NCI-H2196 treated with DMSO at 0.1 percent for 48 hours (cell line): ENCODE data around the gene SDCCAG8.

Experiments
- DNase-seq: peaks from one replicate; lab custom pipeline; 2025; ENCODE audit not compliant: unreplicated experiment; lab: John Stamatoyannopoulos, UW

Gene SDCCAG8

DNA sequence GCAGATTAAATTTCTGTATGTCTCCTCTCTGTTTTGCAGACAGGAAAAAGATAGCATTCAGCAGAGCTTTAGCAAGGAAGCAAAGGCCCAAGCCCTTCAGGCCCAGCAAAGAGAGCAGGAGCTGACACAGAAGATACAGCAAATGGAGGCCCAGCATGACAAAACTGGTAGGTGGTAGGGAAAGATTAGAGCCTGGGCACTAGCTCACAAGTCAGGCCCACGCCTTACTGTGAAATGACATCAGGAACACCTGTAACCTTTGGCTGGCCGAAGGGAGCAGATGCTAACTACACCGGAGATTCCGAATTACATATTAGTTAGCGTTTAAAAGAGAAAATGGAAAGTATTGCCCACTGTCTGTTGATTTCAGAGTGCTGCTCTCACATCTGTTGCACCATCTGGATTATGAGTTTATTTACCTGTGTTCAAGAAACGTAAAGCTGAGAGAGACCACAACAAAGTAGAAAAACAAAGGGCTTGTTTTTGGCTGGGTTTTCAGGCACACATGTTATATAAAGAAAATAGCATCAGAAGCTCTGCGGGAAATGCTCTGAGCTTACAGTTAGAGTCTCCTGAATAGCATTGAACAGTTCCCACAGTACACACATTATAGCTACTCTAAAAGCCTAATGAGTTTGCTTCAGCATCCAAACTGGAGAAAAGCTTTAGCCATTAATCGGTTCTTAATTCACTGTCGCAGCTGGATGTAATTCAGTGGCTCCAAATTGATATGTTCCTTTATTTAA is 160.0 kb downstream of the SDCCAG8 start:
- DNase-seq = no peak

GRCh38 chr1:243416495-243416894 is 160.7 kb downstream of the SDCCAG8 start:
- DNase-seq = no peak

DNA sequence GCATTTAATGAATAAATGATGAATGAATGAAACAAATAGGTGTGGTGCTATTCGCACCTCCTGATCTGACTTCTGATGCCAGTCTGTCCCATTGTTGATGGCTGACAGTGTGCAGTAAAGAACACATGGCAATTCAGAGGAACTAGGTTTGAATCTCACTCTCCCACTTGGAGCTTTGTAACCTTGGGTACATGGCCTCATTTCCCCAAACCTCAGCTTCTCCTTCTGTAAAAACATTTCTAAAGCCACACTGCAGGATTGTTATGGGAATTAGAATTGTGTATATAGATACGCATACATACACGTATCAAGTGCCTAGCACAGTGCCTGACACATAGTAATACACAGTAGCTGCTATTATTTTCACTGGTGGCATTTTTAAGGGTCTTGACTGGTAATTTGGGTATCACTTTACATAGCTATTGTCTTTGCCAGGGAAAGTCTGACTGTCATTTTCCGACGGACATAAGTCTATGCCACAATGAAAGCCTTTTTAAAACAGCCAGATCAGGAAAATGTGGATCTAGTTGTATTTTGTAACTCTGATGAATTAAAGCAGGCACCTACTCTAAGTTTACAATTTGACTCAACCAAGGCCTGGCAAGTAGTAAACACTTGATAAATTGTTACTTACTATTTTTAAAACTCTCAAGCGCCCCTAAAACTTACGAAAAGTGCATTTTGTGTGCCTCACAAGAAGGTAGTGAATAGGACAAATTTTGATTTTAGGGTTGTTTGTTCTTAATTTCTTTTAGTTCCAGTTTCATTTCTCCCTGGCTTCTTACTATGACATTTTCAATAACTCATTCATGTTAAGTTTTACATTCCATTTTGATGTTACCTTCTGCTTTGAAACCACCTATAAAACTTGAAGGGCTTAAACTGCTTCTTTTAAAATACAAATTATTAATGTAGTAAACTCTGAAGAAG is 164.4 kb downstream of the SDCCAG8 start:
- DNase-seq = no peak

GRCh38 chr1:243420946-243421685 is 165.3 kb downstream of the SDCCAG8 start:
- no peak for DNase-seq

- DNase-seq = no peak
These were observed 165.9 kb downstream of the SDCCAG8 start for GRCh38 chr1:243421784-243422183.

GRCh38 chr1:243422362-243422761 is 166.5 kb downstream of the SDCCAG8 start:
- DNase-seq = no peak

DNA sequence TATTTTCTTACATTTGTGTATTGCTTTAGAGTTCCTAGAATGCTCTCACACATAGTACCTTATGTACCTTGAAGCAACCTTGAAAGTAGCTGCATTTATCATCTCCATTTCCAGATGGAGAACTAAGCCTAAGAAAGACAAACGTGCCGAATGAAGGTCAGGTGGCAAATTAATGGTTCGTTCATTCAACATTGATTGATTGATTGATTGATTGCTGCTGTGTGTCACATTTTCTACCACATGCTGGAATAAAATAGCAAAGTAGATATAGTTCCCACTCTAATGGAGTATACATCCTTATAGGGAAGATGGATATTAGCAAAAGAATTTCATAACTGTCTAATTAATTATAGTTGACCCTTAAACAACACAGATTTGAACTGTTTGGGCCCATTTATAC is 172.2 kb downstream of the SDCCAG8 start:
- DNase-seq = no peak

- DNase-seq = no peak
These were observed 172.9 kb downstream of the SDCCAG8 start for GRCh38 chr1:243428617-243429342.

DNA sequence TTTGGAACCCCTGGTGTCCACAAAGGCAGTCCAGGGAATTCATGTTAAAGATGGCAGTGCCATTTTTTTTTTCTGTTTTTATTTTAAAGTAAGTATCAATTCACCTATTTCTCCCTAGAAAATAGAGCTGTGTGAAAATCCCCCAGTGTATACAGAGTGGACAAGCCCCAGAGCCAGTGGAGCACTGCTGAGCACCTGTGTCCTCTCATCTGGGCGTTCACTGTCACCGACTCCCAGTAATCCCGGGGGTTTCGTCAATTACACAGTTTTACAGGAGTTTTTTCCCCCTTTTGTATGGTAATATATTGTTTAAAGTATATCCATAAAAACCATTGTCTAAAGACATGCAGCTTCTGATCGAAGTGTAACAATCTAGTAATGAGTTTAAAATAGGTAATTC is 175.8 kb downstream of the SDCCAG8 start:
- DNase-seq = no peak

- no peak for DNase-seq
These were observed 176.3 kb downstream of the SDCCAG8 start for GRCh38 chr1:243432136-243432535.

GRCh38 chr1:243433737-243434370 is 178.0 kb downstream of the SDCCAG8 start:
- no peak for DNase-seq

GRCh38 chr1:243434594-243434993 is 178.8 kb downstream of the SDCCAG8 start:
- DNase-seq = no peak

- DNase-seq = no peak
These were observed 180.0 kb downstream of the SDCCAG8 start for GRCh38 chr1:243435836-243436235.

- no peak for DNase-seq
These were observed 182.3 kb downstream of the SDCCAG8 start for GRCh38 chr1:243438146-243438545.

DNA sequence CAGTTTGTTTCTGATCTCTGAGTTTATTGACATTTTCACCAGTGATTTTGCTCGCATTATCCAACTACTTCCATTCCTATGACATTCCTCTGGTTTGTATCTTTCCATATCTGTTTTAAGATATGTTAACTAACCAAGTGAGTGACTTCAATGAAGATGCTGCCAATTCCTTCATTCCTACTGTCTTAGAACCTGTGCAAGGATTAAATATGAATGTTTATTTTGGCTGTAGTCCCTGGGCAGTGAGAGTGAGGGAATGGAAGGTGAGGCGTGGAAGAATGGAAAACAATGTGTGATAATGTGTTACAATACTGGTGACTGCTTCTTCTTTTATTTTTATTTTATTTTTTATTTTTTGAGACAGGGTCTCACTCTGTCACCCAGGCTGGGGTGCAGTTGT is 183.0 kb downstream of the SDCCAG8 start:
- no peak for DNase-seq

GRCh38 chr1:243440406-243440805 is 184.6 kb downstream of the SDCCAG8 start:
- DNase-seq = no peak

DNA sequence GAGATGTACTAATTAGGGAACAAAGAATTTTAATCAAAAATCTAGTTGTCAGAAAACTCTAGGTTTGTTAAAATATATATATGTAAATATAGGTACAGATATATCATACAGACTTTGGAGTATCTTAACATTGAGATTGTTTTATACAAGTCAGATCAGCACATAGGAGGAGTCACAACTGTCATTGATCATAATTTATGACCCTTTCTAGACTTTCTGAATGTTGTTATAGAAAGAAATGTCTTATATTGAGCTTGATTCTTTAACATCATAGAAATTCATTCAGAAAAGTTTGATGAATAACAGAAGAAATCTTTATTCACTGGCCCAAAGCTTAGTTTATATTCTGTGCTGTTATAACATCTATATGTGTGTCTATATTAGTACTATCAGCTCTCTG is 185.8 kb downstream of the SDCCAG8 start:
- DNase-seq = no peak

- DNase-seq = no peak
These were observed 187.7 kb downstream of the SDCCAG8 start for GRCh38 chr1:243443557-243443956.

GRCh38 chr1:243447347-243447746 is 191.5 kb downstream of the SDCCAG8 start:
- no peak for DNase-seq

DNA sequence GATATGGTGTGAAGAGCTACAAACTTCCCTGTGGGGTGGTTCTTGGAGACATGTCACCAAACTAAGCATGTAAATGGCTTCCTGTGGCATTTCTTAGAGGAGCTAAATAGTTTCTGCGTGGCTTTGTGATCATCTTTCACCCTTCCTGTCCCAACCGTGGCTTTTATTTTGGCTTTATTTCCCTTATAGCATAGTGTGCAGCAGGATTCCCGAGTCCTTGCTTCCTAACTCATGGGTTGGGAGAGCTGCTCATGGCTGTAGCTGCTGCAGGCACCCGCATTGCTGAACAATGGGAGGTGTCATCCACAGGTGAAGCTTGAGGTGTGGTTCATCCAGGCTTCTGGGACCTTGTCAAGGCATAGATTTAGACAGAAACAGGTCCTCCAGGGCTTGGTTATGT is 192.0 kb downstream of the SDCCAG8 start:
- no peak for DNase-seq
